ENCODE results near the gene CHSY1. TPM values are rescaled to one million over a fixed set of nuclear protein-coding genes. Genes with fewer than 3 reads are reported as not detected.

Gene CHSY1
- total and polyA plus RNA-seq, 10 of the 15 experiments (the other 5 are each of a cell fraction or from before 2014, with no cell fraction given), result 1.4 to 31.2 (median 10.5) TPM

DNA sequence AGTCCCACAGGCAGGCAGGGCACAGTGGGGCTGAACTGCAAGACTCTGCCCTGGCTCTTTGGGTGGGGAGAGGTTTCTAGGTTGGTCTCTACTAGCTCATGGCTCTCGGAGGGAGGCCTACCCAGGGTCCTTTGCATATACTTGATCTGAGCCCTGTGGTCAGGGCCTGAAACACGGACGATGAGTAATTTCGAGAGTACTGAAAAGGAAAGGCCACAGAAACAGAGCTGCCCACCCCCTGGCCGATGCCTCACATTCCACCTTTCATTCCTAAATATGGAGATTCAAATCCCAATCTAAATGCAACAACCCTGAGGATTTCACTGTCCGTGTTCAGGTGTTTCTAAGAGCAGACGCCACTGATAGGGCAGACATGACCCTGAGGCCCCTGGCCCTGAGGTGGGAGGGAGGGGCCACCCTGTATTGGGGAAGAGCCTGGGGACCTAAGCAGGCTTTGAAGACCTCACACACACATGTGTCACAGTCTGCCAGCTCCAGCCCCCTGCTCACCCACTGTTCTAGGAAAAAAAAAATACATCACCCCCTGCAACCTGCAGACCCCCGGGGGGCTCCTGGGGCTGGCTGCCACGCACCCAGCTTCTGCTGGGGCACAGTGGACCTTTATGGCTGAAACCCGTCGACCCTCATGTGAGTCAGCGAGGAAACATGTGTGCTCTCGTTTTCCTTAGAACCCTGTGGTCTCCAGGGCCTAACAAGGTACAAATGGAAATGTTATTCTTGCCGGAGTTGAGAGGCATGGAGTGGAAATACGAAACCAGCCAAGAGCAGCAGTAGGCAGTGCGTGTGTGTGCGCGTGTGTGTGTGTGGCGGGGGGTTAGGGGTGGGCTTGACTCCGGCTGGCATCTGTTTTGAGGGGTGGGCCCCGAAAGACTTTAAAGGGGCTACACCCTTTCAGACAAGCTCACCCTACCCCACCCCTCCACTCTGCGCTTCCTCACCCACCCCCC, 112.7 kb downstream of the CHSY1 start (continued):
- TF ChIP-seq, protein P1, sequence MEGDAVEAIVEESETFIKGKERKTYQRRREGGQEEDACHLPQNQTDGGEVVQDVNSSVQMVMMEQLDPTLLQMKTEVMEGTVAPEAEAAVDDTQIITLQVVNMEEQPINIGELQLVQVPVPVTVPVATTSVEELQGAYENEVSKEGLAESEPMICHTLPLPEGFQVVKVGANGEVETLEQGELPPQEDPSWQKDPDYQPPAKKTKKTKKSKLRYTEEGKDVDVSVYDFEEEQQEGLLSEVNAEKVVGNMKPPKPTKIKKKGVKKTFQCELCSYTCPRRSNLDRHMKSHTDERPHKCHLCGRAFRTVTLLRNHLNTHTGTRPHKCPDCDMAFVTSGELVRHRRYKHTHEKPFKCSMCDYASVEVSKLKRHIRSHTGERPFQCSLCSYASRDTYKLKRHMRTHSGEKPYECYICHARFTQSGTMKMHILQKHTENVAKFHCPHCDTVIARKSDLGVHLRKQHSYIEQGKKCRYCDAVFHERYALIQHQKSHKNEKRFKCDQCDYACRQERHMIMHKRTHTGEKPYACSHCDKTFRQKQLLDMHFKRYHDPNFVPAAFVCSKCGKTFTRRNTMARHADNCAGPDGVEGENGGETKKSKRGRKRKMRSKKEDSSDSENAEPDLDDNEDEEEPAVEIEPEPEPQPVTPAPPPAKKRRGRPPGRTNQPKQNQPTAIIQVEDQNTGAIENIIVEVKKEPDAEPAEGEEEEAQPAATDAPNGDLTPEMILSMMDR (IDR thresholded peaks at IDR 0.05 in 2 of 3, conservative IDR thresholded peaks at IDR 0.05 in 1 of 3; ENCODE audit: control insufficient read depth in 2 of 3, extremely low read depth in 1 of 3, insufficient read depth in 1 of 3, low read depth in 3 of 3, low read length in 3 of 3), result no peak
- TF ChIP-seq, protein P2, sequence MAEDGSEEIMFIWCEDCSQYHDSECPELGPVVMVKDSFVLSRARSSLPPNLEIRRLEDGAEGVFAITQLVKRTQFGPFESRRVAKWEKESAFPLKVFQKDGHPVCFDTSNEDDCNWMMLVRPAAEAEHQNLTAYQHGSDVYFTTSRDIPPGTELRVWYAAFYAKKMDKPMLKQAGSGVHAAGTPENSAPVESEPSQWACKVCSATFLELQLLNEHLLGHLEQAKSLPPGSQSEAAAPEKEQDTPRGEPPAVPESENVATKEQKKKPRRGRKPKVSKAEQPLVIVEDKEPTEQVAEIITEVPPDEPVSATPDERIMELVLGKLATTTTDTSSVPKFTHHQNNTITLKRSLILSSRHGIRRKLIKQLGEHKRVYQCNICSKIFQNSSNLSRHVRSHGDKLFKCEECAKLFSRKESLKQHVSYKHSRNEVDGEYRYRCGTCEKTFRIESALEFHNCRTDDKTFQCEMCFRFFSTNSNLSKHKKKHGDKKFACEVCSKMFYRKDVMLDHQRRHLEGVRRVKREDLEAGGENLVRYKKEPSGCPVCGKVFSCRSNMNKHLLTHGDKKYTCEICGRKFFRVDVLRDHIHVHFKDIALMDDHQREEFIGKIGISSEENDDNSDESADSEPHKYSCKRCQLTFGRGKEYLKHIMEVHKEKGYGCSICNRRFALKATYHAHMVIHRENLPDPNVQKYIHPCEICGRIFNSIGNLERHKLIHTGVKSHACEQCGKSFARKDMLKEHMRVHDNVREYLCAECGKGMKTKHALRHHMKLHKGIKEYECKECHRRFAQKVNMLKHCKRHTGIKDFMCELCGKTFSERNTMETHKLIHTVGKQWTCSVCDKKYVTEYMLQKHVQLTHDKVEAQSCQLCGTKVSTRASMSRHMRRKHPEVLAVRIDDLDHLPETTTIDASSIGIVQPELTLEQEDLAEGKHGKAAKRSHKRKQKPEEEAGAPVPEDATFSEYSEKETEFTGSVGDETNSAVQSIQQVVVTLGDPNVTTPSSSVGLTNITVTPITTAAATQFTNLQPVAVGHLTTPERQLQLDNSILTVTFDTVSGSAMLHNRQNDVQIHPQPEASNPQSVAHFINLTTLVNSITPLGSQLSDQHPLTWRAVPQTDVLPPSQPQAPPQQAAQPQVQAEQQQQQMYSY (CRISPR knock-in tag; IDR thresholded peaks at IDR 0.05), result no peak
- no peak for TF ChIP-seq POLR2AphosphoS5 (IDR thresholded peaks at IDR 0.05; ENCODE audit: low read length)
- TF ChIP-seq ASH2L (IDR thresholded peaks at IDR 0.05; ENCODE audit: borderline replicate concordance, low read depth), result no peak
- TF ChIP-seq, protein P3, sequence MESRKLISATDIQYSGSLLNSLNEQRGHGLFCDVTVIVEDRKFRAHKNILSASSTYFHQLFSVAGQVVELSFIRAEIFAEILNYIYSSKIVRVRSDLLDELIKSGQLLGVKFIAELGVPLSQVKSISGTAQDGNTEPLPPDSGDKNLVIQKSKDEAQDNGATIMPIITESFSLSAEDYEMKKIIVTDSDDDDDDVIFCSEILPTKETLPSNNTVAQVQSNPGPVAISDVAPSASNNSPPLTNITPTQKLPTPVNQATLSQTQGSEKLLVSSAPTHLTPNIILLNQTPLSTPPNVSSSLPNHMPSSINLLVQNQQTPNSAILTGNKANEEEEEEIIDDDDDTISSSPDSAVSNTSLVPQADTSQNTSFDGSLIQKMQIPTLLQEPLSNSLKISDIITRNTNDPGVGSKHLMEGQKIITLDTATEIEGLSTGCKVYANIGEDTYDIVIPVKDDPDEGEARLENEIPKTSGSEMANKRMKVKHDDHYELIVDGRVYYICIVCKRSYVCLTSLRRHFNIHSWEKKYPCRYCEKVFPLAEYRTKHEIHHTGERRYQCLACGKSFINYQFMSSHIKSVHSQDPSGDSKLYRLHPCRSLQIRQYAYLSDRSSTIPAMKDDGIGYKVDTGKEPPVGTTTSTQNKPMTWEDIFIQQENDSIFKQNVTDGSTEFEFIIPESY (IDR thresholded peaks at IDR 0.05), result no peak
- TF ChIP-seq STAT1 (conservative IDR thresholded peaks at IDR 0.05), result no peak
- no peak for TF ChIP-seq HCFC1 (IDR thresholded peaks at IDR 0.05; ENCODE audit: low read length)
- TF ChIP-seq RBBP5 (conservative IDR thresholded peaks at IDR 0.05), result no peak
- no peak for TF ChIP-seq SMAD1 (IDR thresholded peaks at IDR 0.05; ENCODE audit: low read depth, partially characterized antibody)
- TF ChIP-seq CBFB (IDR thresholded peaks at IDR 0.05; ENCODE audit: low read depth), result no peak
- TF ChIP-seq SUPT20H (IDR thresholded peaks at IDR 0.05; ENCODE audit: borderline replicate concordance, control insufficient read depth, low read depth, low read length), result no peak
- TF ChIP-seq, protein P4, sequence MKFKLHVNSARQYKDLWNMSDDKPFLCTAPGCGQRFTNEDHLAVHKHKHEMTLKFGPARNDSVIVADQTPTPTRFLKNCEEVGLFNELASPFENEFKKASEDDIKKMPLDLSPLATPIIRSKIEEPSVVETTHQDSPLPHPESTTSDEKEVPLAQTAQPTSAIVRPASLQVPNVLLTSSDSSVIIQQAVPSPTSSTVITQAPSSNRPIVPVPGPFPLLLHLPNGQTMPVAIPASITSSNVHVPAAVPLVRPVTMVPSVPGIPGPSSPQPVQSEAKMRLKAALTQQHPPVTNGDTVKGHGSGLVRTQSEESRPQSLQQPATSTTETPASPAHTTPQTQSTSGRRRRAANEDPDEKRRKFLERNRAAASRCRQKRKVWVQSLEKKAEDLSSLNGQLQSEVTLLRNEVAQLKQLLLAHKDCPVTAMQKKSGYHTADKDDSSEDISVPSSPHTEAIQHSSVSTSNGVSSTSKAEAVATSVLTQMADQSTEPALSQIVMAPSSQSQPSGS (IDR thresholded peaks at IDR 0.05; ENCODE audit: low read length), result no peak; the same call in 1 of the 2 replicates
- no peak for TF ChIP-seq SREBF1 (IDR thresholded peaks at IDR 0.05; ENCODE audit: low read length)
- TF ChIP-seq, protein P5, sequence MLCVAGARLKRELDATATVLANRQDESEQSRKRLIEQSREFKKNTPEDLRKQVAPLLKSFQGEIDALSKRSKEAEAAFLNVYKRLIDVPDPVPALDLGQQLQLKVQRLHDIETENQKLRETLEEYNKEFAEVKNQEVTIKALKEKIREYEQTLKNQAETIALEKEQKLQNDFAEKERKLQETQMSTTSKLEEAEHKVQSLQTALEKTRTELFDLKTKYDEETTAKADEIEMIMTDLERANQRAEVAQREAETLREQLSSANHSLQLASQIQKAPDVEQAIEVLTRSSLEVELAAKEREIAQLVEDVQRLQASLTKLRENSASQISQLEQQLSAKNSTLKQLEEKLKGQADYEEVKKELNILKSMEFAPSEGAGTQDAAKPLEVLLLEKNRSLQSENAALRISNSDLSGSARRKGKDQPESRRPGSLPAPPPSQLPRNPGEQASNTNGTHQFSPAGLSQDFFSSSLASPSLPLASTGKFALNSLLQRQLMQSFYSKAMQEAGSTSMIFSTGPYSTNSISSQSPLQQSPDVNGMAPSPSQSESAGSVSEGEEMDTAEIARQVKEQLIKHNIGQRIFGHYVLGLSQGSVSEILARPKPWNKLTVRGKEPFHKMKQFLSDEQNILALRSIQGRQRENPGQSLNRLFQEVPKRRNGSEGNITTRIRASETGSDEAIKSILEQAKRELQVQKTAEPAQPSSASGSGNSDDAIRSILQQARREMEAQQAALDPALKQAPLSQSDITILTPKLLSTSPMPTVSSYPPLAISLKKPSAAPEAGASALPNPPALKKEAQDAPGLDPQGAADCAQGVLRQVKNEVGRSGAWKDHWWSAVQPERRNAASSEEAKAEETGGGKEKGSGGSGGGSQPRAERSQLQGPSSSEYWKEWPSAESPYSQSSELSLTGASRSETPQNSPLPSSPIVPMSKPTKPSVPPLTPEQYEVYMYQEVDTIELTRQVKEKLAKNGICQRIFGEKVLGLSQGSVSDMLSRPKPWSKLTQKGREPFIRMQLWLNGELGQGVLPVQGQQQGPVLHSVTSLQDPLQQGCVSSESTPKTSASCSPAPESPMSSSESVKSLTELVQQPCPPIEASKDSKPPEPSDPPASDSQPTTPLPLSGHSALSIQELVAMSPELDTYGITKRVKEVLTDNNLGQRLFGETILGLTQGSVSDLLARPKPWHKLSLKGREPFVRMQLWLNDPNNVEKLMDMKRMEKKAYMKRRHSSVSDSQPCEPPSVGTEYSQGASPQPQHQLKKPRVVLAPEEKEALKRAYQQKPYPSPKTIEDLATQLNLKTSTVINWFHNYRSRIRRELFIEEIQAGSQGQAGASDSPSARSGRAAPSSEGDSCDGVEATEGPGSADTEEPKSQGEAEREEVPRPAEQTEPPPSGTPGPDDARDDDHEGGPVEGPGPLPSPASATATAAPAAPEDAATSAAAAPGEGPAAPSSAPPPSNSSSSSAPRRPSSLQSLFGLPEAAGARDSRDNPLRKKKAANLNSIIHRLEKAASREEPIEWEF (IDR thresholded peaks at IDR 0.05; ENCODE audit: insufficient replicate concordance, low read depth, low read length), result no peak

All from GM12878 (cell line).